GM21390 (cell line): ENCODE results near the gene MYADM.

Experiments used
- ATAC-seq: cut with Tn5 transposase; IDR thresholded peaks from one replicate; pipeline ENCODE4 v1.9.1; 2021; ENCODE audit not compliant: unreplicated experiment

The MYADM gene

GRCh38 chr19:53883231-53883661, 15.6 kb downstream of the MYADM start:
- ATAC-seq: no peak

GRCh38 chr19:53883741-53884140, 16.1 kb downstream of the MYADM start:
- ATAC-seq: no peak

- ATAC-seq: no peak
Measured at GRCh38 chr19:53884256-53884655, 16.6 kb downstream of the MYADM start.

DNA sequence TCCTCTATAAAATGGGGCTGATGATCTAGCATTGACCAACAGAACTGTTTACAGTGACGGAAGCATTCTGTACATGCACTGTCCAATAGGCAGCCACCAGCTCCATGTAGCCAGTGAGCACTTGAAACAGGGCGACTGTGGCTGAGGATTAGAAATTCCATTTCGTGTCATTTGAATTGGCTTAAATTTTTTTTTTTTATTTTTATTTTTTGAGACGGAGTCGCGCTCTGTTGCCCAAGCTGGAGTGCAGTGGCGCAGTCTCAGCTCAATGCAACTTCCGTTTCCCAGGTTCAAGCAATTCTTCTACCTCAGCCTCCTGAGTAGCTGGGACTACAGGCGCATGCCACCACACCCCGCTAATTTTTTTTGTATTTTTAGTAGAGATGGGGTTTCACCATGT, 17.4 kb downstream of the MYADM start:
- ATAC-seq: no peak

DNA sequence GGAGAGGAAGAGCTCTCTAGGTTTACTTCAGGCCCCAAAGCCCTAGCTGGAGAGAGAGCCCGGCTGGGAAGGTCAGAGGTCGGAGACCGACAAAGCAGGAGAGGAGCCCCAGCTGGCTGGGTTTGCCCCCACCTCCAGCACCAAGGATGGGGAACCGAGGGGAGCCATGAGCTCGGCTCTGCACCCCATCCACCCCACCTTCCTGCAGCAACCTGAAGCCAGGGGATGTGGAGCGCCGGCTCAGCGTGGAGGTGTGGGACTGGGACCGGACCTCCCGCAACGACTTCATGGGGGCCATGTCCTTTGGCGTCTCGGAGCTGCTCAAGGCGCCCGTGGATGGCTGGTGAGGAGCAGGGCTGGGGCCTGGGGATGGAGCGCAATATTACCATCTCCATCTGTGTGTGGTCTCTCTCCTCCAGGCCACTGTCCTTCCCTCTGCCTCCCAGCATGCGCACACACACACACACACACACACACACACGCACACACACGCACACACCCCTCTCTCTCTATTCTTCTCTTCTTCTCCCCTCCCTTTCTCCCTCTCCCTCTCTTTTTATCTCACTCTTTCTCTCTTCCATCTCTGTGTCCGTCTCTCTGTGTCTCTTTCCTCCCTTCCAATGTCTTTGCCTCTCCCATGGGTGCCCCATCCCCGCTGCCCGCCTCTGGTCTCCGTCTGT, 24.8 kb downstream of the MYADM start:
- ATAC-seq: no peak

- no peak for ATAC-seq
Measured at GRCh38 chr19:53892981-53893325, 25.3 kb downstream of the MYADM start.

GRCh38 chr19:53894707-53895106, 27.0 kb downstream of the MYADM start:
- ATAC-seq: no peak

GRCh38 chr19:53896682-53897081, 29.0 kb downstream of the MYADM start:
- ATAC-seq: no peak

GRCh38 chr19:53897459-53897858, 29.8 kb downstream of the MYADM start:
- no peak for ATAC-seq

DNA sequence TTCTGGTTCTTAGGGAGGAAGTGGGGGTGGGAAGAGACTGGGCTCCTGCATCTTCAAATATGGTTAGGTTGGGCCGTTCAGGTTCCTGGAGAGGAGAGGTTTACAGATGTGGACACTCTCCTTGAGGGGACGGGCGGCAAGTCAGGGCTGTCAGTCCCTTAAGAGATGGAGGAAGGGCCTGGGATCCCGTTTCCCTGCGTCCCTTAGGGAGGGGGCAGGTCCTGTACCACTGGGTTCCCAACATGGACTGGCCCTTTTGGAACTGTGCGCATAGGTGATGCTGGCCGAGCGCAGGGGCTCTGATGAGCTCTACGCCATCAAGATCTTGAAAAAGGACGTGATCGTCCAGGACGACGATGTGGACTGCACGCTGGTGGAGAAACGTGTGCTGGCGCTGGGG, 30.5 kb downstream of the MYADM start:
- ATAC-seq: no peak

GRCh38 chr19:53898636-53899341, 31.1 kb downstream of the MYADM start:
- no peak for ATAC-seq

DNA sequence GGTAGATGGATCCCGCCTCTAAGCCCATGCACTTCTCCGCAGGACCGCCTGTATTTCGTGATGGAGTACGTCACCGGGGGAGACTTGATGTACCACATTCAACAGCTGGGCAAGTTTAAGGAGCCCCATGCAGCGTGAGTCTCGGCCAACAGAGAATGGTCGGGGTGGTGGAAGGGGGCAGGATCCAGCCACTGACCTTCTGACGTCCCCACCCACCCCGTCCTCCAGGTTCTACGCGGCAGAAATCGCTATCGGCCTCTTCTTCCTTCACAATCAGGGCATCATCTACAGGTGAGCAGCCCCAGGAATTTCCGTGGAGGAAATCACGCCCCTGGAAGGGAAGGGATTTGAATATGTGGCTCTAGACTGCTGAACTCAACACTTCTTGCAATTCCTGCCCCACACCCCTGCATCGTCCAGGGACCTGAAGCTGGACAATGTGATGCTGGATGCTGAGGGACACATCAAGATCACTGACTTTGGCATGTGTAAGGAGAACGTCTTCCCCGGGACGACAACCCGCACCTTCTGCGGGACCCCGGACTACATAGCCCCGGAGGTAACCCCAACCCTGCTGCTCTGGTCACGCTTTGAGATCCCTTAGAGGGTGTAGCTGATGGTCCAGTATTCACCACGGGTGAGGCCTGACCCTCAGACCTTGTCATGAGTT, 32.6 kb downstream of the MYADM start:
- ATAC-seq: no peak

GRCh38 chr19:53903055-53903680, 35.5 kb downstream of the MYADM start:
- no peak for ATAC-seq

DNA sequence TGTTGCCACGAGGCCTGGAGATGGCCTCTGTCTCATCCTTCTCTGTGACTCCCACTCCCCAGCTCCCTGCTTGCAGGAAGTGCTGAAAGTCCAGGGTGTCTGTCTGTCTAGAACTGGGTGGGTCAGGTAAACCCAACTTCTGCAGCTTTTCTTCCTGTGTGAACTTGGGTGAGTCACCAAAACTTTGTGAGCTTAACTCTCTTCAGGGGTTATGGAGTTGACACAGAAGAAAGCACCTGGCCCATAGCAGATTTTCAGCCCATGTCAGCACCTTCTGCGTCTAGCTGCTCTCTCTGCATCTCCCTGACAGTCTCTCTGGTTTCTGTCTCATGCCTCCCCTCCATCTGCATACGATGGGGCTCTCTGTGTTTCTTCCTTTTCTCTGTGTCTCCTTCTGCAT, 37.2 kb downstream of the MYADM start:
- ATAC-seq: no peak

GRCh38 chr19:53905787-53906186, 38.1 kb downstream of the MYADM start:
- ATAC-seq: no peak

DNA sequence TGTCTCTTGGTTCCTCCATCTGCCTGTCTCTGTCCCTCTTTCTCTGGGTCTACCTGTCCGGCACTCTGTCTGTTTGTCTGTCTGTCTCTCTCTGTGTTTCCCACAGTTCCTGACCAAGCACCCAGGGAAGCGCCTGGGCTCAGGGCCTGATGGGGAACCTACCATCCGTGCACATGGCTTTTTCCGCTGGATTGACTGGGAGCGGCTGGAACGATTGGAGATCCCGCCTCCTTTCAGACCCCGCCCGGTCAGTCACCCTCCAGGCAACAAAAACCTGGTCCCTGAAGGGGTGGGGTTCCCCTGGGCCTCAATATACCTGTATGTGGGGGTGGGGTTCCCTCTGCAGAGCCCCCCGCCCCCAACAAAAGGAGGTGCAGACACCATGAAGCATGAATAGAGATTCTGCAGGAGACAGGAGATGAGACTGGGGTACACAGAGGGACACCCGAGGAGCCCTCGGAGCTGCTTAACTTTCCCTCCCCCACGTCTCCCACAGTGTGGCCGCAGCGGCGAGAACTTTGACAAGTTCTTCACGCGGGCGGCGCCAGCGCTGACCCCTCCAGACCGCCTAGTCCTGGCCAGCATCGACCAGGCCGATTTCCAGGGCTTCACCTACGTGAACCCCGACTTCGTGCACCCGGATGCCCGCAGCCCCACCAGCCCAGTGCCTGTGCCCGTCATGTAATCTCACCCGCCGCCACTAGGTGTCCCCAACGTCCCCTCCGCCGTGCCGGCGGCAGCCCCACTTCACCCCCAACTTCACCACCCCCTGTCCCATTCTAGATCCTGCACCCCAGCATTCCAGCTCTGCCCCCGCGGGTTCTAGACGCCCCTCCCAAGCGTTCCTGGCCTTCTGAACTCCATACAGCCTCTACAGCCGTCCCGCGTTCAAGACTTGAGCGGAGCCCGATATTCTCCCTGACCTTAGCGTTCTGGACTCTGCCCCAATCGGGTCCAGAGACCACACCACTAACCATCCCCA, 38.8 kb downstream of the MYADM start:
- ATAC-seq: no peak

GRCh38 chr19:53907193-53907581, 39.5 kb downstream of the MYADM start:
- no peak for ATAC-seq

DNA sequence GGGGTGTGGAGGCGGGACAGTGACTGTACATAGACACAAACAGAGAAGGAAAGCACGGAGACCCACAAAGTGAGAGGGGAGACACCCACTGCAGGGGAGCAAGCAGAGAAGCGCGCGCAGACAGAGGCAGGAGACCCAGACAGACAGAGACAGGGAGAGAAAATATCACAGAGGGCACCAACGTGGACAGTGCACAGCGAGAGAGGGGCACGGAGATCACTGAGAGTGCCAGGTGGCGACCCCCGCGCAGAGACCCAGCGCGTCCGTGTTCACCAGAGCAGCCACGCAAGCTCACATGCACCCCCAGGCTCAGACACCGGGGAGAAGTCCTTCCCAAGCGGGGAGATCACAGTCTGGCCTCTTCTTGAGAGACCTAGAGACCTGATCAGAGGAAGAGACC, 40.0 kb downstream of the MYADM start:
- ATAC-seq: no peak

DNA sequence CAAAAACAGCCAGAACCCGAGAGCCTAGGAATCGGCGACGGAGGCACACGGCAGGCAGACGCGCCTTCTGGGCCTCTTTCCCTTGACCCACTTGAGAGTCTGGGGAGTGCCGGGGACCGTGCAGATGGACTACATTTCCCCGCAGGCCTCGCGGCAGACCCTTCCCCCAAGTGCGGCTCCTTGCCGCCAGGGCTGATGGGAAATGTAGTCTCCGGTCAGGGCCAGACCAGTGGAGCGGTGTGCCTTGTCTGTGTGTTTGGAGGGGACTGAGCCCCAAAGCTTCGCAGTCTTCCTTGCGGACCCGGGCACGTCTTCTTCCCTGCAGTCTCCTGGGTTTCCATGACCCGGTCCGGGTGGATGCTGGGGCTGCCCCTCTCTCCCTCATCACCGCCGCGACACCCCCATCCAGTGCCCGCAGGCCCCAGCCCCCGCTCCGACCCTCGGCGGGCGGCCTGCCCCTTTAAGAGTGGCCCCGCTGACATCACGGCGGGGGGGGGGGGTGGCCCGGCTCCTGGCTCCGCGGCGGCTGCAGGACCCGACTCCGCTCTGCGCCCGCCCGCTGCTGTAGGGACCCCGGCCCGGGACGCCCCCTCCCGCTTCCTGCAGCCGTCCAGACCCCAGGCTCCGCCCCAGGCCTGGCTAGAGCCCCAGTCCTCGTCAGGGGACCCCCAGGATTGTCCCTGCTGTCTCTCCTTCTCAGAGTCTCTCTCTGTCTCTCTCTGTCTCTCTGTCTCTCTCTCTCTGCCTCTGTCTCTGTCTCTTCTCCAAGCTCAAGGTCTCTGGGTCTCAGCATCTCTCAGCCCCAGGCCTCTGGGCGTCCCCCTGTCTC, 40.6 kb downstream of the MYADM start:
- ATAC-seq: no peak

- no peak for ATAC-seq
Measured at GRCh38 chr19:53908935-53909415, 41.3 kb downstream of the MYADM start, which contains the start of gene CACNG7. CACNG7 (plus strand) TSS chr19:53909278; CDS start chr19:53912832, 3,554 bp downstream.
